Neural cell (in vitro differentiated cells): ENCODE measurements around the gene TM9SF2.
A peak's percentile ranks its signal among the peaks of the same experiment; 100 is the strongest.

Source experiments
- TAF1 ChIP-seq: IDR thresholded peaks from 2 replicates; pipeline ENCODE4 v1.6.1; 2012; ENCODE audit warnings: low read depth
- TF ChIP-seq, protein P1 (sequence below): fragments of 450-650 bp; IDR thresholded peaks from 2 replicates; pipeline ENCODE4 v1.5.1; 2014; ENCODE audit warnings: antibody characterized with exemption, mild to moderate bottlenecking, moderate library complexity; ENCODE audit not compliant: poor library complexity, severe bottlenecking

DNA sequence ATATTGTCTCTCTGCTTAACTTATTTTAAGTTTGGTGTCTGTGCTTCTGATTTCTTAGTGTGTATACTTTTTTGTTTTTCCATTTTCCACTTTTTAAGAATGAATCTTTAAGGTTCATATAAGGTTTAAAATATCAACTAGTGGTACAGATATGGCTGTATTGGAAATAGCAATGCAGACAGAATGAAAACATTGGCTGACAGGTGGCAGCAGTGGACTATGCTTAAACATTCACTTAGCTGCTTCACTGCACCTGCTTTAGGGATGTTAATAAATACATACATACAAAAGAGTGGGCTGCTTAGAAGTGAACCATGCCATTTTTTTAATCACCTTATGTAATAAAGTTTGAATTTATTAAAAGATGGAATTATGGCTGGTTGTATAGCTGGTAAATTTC lies 27.3 kb downstream of the TM9SF2 start:
- TF ChIP-seq, protein P1, sequence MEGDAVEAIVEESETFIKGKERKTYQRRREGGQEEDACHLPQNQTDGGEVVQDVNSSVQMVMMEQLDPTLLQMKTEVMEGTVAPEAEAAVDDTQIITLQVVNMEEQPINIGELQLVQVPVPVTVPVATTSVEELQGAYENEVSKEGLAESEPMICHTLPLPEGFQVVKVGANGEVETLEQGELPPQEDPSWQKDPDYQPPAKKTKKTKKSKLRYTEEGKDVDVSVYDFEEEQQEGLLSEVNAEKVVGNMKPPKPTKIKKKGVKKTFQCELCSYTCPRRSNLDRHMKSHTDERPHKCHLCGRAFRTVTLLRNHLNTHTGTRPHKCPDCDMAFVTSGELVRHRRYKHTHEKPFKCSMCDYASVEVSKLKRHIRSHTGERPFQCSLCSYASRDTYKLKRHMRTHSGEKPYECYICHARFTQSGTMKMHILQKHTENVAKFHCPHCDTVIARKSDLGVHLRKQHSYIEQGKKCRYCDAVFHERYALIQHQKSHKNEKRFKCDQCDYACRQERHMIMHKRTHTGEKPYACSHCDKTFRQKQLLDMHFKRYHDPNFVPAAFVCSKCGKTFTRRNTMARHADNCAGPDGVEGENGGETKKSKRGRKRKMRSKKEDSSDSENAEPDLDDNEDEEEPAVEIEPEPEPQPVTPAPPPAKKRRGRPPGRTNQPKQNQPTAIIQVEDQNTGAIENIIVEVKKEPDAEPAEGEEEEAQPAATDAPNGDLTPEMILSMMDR, result peak; percentile 66
- TF ChIP-seq TAF1, result no peak
